Uterus (tissue), 2 donors: ENCODE measurements around the gene ZBTB11.

Experiments
- POLR2A ChIP-seq, 2 donors: fragments of 450-650 bp; IDR thresholded peaks; one replicate each; pipeline ENCODE4 v1.6.1; 2016; ENCODE audit warnings: antibody characterized with exemption in 2 of 2, mild to moderate bottlenecking in 1 of 2, moderate library complexity in 1 of 2
- TF ChIP-seq, protein P1 (sequence below), 4 experiments: fragments of 200-600 bp in 2 of 4; fragments of 450-650 bp in 2 of 4; sonication (generic) in 2 of 4; IDR thresholded peaks; one replicate each; pipeline ENCODE4 v1.5.1; 2016 to 2019; ENCODE audit warnings: antibody characterized with exemption in 4 of 4, mild to moderate bottlenecking in 2 of 4, moderate library complexity in 1 of 4

- TF ChIP-seq, protein P1, sequence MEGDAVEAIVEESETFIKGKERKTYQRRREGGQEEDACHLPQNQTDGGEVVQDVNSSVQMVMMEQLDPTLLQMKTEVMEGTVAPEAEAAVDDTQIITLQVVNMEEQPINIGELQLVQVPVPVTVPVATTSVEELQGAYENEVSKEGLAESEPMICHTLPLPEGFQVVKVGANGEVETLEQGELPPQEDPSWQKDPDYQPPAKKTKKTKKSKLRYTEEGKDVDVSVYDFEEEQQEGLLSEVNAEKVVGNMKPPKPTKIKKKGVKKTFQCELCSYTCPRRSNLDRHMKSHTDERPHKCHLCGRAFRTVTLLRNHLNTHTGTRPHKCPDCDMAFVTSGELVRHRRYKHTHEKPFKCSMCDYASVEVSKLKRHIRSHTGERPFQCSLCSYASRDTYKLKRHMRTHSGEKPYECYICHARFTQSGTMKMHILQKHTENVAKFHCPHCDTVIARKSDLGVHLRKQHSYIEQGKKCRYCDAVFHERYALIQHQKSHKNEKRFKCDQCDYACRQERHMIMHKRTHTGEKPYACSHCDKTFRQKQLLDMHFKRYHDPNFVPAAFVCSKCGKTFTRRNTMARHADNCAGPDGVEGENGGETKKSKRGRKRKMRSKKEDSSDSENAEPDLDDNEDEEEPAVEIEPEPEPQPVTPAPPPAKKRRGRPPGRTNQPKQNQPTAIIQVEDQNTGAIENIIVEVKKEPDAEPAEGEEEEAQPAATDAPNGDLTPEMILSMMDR (IDR thresholded peaks at IDR 0.05), result no peak
- TF ChIP-seq POLR2A (IDR thresholded peaks at IDR 0.05), result no peak
These were observed 37.5 kb downstream of the ZBTB11 start for GRCh38 chr3:101639280-101639963.
